ENCODE results near the gene ATP2C2. TPM values are rescaled to one million over a fixed set of nuclear protein-coding genes. Genes with fewer than 3 reads are reported as not detected.

ATP2C2 gene
- total RNA-seq, 1 experiment from 2014 or later, result 4.0 TPM

DNA sequence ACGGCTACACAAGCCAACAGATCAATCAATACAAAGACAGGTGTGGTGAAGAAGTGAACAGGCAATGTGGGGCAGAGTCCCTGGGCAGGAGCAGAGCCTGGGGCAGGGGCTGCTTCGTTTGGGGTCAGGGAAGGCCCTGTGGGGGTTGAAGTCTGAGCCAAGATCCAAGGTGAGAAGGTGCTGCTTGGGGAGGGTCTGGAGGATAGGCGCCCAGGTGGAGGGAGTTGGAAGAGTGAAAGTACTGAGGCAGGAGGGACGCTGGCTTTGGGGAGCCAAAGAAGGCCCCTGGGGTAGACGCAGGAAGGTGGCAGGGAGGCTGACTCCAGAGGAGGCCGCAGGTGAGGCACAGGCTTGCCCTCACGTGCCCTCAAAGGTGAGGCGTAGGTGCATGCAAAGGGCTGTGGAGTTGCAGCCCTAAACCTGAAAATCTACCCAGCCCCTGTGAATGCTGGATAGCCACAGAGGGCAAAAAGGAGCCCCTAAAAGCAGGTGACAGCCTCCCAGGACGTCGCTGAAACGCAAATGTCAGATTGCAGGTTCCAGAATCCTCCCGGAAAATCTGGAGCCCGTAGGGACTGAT, 40.3 kb upstream of the ATP2C2 start:
- no CpG with 5 or more reads among the region's 13 CpGs for WGBS (ENCODE audit: extremely low coverage, insufficient read length, low lambda C conversion rate)
- TF ChIP-seq, protein P1, sequence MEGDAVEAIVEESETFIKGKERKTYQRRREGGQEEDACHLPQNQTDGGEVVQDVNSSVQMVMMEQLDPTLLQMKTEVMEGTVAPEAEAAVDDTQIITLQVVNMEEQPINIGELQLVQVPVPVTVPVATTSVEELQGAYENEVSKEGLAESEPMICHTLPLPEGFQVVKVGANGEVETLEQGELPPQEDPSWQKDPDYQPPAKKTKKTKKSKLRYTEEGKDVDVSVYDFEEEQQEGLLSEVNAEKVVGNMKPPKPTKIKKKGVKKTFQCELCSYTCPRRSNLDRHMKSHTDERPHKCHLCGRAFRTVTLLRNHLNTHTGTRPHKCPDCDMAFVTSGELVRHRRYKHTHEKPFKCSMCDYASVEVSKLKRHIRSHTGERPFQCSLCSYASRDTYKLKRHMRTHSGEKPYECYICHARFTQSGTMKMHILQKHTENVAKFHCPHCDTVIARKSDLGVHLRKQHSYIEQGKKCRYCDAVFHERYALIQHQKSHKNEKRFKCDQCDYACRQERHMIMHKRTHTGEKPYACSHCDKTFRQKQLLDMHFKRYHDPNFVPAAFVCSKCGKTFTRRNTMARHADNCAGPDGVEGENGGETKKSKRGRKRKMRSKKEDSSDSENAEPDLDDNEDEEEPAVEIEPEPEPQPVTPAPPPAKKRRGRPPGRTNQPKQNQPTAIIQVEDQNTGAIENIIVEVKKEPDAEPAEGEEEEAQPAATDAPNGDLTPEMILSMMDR (conservative IDR thresholded peaks at IDR 0.05), result no peak
- Histone ChIP-seq H4K20me1 (ENCODE audit: control insufficient read depth, insufficient read depth, insufficient read length) (no peaks in the 10 kb centered on the region), H3K27ac (ENCODE audit: insufficient read length, low read depth, low read length) (no peak overlapping the region), H3K4me2 (ENCODE audit: insufficient read depth, insufficient read length, low read length) (no peak overlapping the region), H2BK5ac (ENCODE audit: insufficient read length, low read length) (no peak overlapping the region), H3K79me1 (ENCODE audit: insufficient read depth, low read depth, low read length, poor library complexity, severe bottlenecking) (no peaks in the 10 kb centered on the region), H3K9ac (ENCODE audit: extremely low read depth, insufficient read length, low read length) (no peak overlapping the region), H3T11ph (ENCODE audit: low read length) (no peak overlapping the region), H2BK12ac (ENCODE audit: insufficient read length, low read depth, low read length) (no peak overlapping the region), H2AK5ac (ENCODE audit: insufficient read length, low read length) (no peak overlapping the region), H3K79me2 (ENCODE audit: insufficient read depth, low read length) (no peaks in the 10 kb centered on the region), H4K91ac (ENCODE audit: insufficient read length, low read depth, low read length) (no peak overlapping the region), H3K18ac (ENCODE audit: insufficient read length, low read depth, low read length) (no peak overlapping the region), H3K4me1 (ENCODE audit: insufficient read depth, low read length) (no peaks in the 10 kb centered on the region), H2BK15ac (ENCODE audit: low read depth, low read length) (no peak overlapping the region), H3K23ac (ENCODE audit: insufficient read length, low read depth, low read length) (no peak overlapping the region), H3K56ac (ENCODE audit: insufficient read length, low read depth, low read length) (no peak overlapping the region), H3K4ac (ENCODE audit: low read depth, low read length) (no peak overlapping the region), H4K8ac (replicated peaks; ENCODE audit: insufficient read length, low read depth, low read length) (no peak overlapping the region), H3K27me3 (ENCODE audit: insufficient read depth, low read length) (no peaks in the 10 kb centered on the region), H3K9me3 (ENCODE audit: control insufficient read depth, low read depth, low read length) (no peaks in the 10 kb centered on the region), H2BK120ac (ENCODE audit: low read depth, low read length, poor library complexity, severe bottlenecking) (no peak overlapping the region), H2AFZ (ENCODE audit: low read length) (no peak overlapping the region), H2BK20ac (ENCODE audit: low read depth, low read length, poor library complexity, severe bottlenecking) (no peak overlapping the region), H3K23me2 (ENCODE audit: insufficient read length, low read depth, low read length, poor library complexity, severe bottlenecking) (no peaks in the 10 kb centered on the region), H4K5ac (ENCODE audit: insufficient read length, low read depth, low read length) (no peak overlapping the region), H3K14ac (ENCODE audit: insufficient read depth, low read length) (no peak overlapping the region)
- Mint-ChIP-seq H3K27me3 (ENCODE audit: low read depth) (peaks cover 2% of the 10 kb centered on the region), H3K4me3 (no peak overlapping the region), H3K36me3 (ENCODE audit: insufficient read depth in 1 of 3, low read depth in 3 of 3) (no peaks in the 10 kb centered on the region), H3K9me3 (no peaks in the 10 kb centered on the region), H3K27ac (peak overlapping the region in 1 of 3 experiments; percentile 29; a peak in 1 of 7 replicates), H3K4me1 (peaks cover 3 to 9% of the 10 kb centered on the region in 2 experiments; a peak in 3 of 4 replicates)
- no peak for DNase-seq

Data from H9 (cell line).